HCT116 (cell line): ENCODE results near the gene CDH23.

ENCODE experiments used
- CTCF ChIP-seq, 3 experiments: fragments of 200-600 bp in 1 of 3; sonication (generic) in 1 of 3; IDR thresholded peaks in 2 of 3; conservative IDR thresholded peaks in 1 of 3; 2 replicates each; pipeline ENCODE4 v1.5.1; 2012 to 2017; ENCODE audit warnings: low read depth in 2 of 3, low read length in 2 of 3, antibody characterized with exemption in 1 of 3, borderline replicate concordance in 1 of 3, control low read depth in 1 of 3, mild to moderate bottlenecking in 1 of 3, mixed read lengths in 1 of 3, mixed run types in 1 of 3, moderate library complexity in 1 of 3; ENCODE audit not compliant: insufficient read depth in 1 of 3
- EZH2 ChIP-seq: fragments of 200-600 bp; sonication (generic); IDR thresholded peaks from 2 replicates; pipeline ENCODE4 v1.6.1; 2017; ENCODE audit warnings: antibody characterized with exemption, mixed run types
- POLR2AphosphoS5 ChIP-seq: IDR thresholded peaks from 2 replicates; pipeline ENCODE4 v1.6.1; 2011; ENCODE audit warnings: mild to moderate bottlenecking, low read depth, low read length, moderate library complexity

GRCh38 chr10:71622616-71623015 lies 225.9 kb downstream of the CDH23 start:
- TF ChIP-seq CTCF (IDR thresholded peaks at IDR 0.05 in 2 of 3, conservative IDR thresholded peaks at IDR 0.05 in 1 of 3; ENCODE audit: borderline replicate concordance in 1 of 3, insufficient read depth in 1 of 3, low read depth in 2 of 3, low read length in 2 of 3) (no peak), EZH2 (no peak), POLR2AphosphoS5 (no peak)
